HG02610 (cell line): ENCODE measurements around the gene MND1.

Experiments used
- ATAC-seq: cut with Tn5 transposase; IDR thresholded peaks from one replicate; pipeline ENCODE4 v1.9.1; 2021; ENCODE audit warnings: mild to moderate bottlenecking, moderate library complexity; ENCODE audit not compliant: unreplicated experiment

MND1 gene, protein sequence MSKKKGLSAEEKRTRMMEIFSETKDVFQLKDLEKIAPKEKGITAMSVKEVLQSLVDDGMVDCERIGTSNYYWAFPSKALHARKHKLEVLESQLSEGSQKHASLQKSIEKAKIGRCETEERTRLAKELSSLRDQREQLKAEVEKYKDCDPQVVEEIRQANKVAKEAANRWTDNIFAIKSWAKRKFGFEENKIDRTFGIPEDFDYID

DNA sequence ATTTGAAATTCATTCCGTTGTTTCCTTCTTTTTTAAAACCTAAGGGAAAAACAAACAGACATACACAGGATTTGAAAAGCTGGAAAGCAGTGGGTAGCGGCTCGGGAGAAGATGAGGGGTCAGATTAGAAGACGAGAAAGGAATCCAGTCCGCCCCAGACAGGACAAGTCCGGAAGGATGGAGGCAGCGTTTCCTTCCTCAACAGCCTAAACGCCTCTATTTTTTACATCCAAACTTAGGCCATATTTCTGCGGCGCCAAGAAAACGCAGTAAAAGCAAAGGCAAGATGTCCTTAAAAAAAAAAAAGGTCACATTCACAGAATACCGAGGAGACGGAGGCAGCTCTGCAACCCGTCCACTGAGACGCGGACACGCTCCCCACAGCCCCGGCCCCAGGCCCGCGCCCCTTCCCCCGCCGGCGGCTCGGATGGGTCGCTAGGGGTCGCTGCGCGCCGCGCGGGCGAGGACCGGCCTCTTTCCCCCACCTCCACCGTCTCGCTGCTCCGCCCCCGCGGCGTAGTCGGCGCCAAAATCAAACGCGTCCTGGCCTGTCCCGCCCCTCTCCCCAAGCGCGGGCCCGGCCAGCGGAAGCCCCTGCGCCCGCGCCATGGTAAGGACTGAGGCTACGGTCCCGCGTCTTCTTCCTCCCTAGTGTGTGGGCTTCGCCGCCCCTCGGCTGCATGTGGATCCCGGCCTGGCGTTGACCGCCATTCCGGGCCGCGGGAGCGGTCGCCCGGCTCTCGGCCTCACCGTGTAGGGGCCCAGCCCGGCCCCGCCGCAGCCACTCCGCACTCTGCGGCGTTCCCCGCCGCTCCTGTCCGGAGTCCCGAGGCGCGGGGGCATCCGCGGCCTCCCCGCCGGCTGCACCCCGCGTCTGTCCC is at the start of gene MND1:
Gene MND1 (plus strand): TSS at position 558 of the 881 bp plus-strand sequence. CDS start 50 bp downstream, at position 608.
- peak; percentile 82 for ATAC-seq

DNA sequence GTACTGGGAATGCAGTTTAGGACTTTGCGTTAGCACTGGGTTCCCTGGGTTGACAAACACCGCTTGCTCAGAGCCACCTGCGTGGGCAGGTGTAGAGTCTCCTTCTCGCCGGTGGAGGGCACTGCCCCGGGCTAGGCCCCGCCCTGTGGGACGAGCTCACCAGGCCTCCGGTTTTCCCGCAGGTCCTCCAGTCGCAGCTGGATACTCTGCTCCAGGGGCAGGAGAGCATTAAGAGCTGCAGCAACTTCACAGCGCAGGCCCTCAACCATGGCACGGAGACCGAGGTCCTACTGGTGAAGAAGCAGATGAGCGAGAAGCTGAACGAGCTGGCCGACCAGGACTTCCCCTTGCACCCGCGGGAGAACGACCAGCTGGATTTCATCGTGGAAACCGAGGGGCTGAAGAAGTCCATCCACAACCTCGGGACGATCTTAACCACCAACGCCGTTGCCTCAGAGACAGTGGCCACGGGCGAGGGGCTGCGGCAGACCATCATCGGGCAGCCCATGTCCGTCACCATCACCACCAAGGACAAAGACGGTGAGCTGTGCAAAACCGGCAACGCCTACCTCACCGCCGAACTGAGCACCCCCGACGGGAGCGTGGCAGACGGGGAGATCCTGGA is 49.2 kb upstream of the MND1 start:
- no peak for ATAC-seq

DNA sequence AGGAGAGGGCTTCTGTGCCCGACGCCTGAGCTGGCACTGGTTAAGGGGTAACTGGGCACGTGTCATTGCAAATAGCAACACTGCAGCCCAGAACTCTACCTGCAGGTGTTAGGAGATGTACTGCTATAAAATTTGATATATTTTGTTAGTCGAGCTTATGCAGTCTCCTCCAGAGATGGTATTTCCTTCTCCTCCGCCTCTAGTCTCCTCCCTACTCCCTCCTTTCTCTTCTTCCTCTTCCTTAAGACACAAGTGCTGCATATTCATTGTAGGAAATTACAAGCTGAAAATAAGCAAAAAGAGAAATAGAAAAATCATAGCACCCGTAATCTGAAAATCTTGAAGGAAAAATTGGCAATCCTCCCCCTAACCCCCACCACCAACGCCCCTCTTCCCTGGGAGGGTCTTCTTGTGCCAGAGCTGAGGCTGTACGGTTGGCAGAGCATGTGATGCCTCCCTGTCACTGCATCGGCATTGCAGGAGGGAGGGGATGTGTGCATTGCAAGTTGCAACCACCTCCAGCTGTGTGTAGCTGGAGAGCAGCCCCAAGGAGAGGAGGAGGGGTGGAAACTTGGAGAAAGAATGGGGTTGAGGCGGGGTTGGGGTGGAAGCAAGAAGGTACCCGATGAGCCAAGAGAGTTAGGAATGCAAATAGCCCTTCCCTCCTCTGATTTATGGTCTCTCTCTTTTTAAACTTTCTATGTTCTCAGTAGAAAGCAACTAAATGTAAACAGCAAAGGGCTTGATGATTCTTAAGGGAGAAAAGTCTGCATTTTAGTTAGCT is 48.3 kb upstream of the MND1 start:
- ATAC-seq = no peak

DNA sequence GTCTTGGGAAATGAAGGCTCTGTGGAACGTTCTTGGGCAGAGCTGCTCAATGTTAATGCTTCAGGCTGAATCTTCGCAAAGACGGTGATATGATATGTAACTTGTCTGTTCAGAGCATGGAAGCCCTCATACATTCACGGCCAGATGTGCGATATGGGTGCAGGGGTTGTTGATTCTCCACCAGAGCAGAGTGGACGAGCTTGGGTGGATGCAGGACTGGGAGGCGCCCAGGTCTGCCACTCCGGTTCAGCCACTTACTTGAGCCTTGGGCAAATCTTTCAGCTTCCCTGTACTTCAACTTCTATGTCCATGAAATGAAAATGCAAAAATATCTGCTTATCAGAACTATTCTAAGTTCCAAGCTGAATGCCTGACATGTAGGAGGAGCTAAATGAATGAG is 47.4 kb upstream of the MND1 start:
- no peak for ATAC-seq

DNA sequence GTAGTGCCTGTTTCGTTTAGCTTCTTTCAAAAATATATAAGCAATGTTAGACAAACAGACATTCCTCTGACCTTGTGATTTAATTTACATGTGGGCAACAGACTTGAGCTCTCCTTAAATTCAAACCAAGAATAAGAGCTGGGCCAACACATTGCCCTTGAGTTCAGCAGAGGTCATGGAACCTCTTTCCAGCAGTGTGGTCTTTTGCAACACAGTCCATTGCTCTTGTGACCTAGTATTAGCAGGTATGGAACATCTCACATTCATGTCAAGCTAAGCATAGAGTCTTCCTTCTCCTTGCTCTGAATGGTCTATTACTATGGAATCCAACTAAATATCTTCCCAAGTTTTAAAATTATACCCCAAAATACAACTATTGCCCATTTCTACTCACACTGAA is 33.7 kb upstream of the MND1 start:
- no peak for ATAC-seq

DNA sequence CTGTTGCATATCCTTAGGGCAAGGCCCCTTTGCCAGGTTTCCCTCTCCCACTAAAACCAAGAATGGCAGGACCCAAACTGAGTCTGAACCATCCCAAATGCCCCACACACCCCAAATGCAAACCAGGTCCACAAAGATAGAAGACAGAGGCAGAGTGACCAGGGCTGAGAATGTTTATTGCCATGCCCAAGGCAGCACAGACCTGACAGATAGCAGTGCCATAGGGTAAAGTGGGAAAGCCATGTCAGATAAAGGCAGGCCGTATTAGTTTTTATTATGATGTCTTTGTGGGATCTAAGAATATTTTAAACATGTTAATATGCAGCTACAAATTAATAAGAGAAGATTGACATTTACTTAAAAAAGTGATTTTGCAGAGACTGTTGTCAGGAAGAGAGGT is 29.6 kb upstream of the MND1 start:
- no peak for ATAC-seq

DNA sequence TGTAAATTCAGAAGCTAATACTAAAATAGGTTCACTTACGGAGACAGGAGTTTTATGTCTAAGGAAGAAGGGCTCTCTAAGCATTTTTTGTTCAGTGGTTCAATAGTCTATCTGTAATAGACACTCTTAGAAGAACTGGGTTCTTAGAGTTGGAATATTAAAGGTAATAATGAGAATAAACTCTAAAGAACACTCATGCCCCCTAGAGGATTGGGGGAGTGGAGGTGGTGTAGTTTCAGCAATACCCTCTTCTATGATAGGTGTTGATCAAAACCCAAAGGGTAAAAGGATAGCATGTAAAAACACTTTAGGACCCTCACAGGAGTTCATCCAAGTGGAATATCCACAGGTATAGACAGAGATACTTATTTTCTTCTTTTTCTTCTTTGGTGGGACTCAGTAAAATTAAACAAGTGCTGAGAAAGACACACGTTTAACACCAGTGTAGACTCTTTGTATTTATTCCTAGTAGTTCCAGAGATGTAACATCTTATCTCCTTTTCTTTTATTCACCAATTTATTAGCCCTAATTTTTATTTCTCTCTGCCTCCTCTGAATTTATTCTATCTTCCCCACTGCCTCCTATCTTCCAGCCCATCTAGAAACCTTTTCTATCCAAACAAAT is 25.7 kb upstream of the MND1 start:
- ATAC-seq = peak; percentile 60

DNA sequence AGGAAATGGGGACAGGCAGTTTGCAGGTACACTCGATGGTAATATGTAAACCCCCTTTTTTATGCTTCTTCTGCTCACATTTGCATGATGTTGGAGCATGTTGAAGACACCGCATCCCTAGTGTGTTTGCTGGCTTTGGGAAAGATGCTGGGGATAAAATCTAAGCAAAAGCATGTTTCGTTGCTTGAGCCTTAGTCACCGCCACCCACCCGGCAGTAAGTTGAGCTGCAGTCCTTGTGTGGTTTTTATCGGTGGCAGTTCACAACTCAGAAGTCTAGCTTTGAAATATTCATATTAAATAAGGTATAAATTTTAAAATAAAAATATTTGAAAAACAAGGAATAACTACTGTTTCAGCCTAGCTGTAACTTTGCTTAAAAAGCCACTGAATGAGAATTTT is 21.7 kb upstream of the MND1 start:
- no peak for ATAC-seq

DNA sequence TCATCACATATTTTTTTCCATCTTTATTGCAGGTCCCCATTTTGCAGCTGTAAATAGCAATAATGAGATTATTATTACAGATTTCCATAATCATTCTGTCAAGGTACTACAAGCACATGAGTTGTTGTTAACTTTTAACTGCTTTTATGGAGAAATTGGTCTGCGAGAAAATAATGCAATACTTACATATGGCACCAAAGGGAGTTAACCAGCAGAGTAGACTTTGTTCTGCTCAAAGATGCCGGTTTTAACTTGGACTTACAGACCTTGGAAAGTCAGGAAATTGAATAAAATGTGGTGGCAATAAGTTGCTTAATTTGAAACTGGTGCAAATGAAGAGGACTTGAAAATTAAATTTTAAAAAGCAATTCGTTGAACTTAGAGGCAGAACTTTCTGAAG is 20.4 kb upstream of the MND1 start:
- no peak for ATAC-seq

DNA sequence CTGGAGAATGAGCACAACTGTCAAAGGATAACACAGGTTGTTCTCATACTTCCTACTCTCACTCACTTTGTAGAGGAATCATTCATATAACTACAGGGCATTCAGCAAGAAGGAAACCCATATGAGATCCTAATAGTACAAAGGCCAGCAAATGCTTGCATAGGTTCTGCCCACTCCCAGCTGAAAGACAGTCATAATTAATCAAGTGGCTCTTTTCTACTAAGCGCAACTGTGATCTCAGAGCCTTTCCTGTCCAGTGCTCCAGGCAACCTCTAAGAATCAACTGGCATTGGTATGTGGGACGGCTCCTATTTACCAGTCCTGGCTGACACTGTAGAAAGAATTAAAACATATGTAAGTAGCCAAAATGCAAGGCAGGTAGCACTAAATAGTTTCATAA is 18.9 kb upstream of the MND1 start:
- no peak for ATAC-seq

DNA sequence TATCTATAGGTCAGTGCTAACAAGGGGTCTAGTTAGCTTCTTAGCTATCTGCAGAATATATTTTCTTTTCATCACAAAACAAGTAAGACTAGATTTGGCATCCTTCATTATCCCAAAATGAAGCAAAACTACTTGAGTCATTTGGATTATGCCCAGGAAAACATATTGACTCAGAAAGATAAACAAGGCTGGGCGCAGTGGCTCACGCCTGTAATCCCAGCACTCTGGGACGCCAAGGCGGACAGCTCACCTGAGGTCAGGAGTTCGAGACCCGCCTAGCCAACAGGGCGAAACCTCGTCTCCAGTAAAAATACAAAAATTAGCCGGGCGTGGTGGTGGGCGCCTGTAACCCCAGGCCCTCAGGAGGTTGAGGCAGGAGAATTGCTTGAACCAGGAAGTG is 18.0 kb upstream of the MND1 start:
- ATAC-seq = no peak

DNA sequence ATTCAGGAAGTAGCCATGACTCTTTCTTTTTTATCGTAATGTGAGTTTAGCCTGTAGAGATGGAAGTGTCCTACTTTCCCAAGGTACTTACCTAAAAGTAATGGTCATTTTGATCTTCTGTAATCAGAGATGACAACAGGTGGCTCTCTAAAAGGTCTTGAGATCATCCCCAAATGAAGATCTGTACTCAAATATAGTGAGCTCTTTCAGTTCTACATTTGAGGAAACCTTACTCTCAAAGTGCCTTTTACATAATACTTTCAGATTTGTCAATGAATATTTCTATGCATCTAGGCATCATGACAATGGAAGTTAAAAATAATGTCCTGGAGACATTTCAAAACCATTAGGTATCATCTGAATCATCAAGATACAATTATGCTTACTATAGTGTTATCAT is 17.2 kb upstream of the MND1 start:
- ATAC-seq = peak; percentile 58

DNA sequence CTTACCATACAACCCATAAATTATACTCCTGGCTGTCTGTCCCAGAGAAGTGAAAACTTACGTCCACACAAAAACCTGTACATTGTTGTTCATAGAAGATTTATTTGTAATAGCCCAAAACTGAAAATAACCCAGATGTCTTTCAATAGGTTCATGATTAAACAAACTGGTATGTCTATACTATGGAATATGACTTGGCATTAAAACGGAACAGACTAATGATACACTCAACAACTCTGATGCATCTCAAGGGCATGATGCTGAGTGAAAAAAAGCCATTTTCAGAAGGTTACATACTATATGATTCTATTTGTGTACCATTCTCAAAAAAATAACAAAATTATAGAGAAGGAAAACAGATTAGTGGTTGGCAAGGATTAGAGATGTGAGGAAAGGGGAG is 11.6 kb upstream of the MND1 start:
- ATAC-seq = no peak

DNA sequence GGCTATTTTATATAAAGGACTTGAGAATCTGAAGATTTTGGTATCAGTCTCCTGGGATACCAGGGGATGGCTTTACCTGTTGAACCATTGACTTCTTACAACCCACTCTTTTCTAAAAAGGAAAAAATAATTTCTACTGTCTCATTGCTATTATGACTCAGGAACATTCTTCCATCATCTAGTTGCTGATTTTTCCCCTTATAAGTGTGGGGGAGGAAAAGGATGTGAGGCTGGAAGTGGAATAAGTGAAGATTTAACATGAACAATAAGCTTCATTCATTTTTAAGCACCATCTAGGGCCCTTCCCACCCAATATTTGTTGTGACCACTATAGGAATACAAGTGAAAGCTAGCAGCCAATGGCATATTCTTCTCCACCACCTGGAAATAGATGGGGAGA is 10.6 kb upstream of the MND1 start:
- ATAC-seq = no peak

DNA sequence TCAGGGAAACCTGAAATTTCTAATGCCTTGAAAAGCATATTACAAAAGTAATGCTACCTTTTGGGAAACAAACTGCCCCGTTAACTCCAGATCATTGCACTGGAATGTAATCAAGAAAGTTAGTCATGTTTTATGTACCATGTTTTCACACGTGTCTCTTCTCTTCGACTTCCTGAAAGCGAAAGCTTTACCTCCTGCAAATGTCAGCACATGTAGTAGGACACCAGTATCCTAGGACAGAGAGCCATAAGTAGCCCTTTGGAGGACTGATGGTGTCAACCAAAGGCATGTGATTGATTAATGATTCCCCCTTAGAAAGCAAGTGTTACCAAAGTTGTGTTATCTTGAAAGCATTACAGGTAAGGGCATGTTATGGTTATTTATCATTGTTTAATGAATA is 8.8 kb upstream of the MND1 start:
- ATAC-seq = no peak

DNA sequence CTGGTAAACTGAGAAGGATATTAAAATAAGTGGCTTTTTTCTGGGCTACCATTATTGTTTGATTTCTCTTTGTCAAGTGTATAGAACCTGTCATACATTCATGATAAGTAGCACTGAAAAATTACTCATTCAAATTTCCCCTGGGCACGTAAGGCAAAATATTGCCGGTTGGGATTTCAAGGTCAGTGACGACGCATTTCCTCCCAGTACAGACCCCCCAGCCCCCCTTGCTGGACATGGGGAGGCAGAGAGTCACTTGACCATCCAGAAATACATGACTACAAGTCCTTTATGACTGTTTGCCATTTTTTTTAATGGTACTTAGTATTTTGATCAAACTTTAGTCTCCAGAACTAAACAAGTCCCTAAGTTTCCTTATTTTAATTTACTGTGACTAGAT is 6.8 kb upstream of the MND1 start:
- no peak for ATAC-seq

DNA sequence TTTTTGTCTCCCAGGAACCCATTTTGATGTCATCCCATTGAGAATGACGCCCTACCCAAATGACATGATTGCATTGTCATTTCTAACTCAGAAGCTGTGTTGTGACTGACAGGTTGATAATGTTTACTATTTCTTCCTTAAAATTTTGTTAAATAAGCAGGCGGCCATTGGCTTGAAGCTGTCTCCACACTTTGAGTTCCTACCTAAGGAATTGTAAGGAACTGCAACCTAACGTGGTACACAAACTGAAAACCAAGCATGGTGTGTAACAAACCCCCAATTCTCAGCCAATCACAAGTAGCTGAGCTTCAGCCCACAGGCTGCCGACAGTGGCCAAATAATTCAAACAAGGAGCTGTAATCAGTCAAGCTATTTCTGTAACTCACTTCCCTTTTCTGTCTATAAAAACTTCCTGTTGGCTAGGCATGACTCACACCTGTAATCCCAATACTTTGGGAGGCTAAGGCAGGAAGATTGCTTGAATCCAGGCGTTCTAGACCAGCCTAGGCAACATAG is 2.9 kb upstream of the MND1 start:
- no peak for ATAC-seq

DNA sequence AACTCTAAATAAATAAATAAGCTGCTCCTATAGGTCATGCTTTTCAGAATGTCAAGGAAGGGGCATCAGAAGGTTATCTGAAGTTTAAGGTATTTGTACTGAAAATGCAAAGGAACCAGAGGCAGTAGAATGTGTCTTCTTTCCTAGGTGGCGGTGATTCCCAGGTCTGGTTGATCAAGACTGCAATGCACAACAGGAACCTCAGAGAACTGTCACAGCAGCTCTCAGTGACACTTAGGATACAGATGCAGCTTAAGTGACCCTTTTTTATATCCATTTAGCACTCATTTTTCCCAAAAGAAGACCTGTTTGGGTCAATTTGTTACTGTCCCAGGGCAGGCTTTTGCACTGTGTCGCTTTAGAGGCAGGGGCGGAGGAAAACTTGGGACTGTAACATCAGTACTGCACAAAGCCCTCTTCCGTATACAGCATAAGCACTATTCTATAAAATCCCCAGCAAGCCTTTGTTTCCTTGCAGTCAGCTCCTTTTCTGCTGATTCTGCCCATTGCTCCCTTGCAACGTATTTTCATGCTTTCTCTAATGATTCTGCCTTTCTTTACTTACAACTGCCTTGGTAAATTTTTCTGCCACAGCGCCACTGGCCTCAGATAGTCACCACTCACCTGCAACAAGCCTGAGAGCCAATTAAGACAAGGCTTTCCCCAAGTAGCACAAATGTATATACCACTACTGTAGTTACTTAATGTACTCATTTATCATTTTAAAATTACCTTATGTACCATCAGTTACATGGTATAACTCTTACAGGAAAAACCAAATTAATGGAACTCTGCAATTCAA is 1.5 kb upstream of the MND1 start:
- no peak for ATAC-seq

DNA sequence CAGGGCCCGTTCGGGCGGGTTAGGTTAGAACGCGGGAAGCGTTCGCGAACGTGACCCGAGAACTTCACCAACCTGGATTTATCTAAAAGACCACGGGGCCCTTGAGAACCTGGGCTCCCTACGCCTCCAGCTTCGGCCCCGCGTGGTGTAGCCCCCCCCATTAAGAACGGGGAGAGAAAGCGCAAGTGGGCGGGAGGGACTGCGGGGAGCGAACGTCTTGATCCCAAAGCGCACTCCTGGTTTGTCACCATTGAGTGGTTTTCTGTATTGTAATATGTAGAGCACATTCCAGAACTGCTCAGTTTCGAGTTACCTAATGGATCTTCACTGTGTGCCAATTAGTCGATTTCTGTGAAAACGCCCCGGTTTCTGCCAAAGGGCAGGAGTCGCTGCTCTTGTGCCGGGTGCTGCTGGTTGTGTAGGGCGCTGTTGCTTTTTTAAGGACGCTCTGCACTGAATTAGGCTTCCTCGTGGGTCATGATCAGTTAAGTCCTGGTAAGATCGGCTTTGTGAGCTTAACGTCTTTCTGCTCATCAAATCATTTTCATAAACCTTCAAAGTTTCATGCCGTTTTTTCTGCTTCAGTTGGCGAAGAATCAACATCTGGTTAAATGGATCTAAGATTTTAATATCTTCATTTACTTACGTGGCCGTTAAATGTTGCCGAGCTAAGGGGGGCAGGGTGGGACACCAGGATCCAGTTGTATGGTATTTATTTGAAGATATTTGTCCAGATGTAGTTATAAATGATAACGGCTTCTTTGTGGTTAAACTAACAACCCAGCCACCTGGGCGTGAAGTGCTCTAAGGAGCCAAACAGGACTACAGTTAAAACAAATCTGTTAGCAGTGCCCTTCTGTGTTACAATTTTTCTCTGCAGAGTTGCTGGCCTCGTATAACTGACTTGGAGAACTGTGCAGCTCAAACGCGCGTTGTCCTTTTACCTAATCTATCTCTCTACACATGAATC is 809 bp downstream of the MND1 start:
- ATAC-seq = peak; percentile 33
